ENCODE data around the gene PSMB11.
A peak's percentile ranks its signal among the peaks of the same experiment; 100 is the strongest.

Gene PSMB11

GRCh38 chr14:23058654-23059504 lies 16.9 kb downstream of the PSMB11 start:
- no peak for DNase-seq (ENCODE audit: low spot score)

- DNase-seq (ENCODE audit: low spot score) = no peak
Measured at GRCh38 chr14:23060536-23061260, 18.7 kb downstream of the PSMB11 start.

- DNase-seq (ENCODE audit: low spot score) = no peak
Measured at GRCh38 chr14:23062002-23062401, 20.0 kb downstream of the PSMB11 start.

GRCh38 chr14:23063601-23064000 lies 21.6 kb downstream of the PSMB11 start:
- no peak for DNase-seq (ENCODE audit: low spot score)

GRCh38 chr14:23066368-23066767 lies 24.4 kb downstream of the PSMB11 start:
- no peak for DNase-seq (ENCODE audit: low spot score)

GRCh38 chr14:23066855-23067744 lies 25.1 kb downstream of the PSMB11 start:
- DNase-seq (ENCODE audit: low spot score) = no peak

- DNase-seq (ENCODE audit: low spot score) = no peak
Measured at GRCh38 chr14:23067847-23068788, 26.1 kb downstream of the PSMB11 start.

GRCh38 chr14:23068789-23069412 lies 26.9 kb downstream of the PSMB11 start:
- peak; percentile 85 for DNase-seq (ENCODE audit: low spot score)

- no peak for DNase-seq (ENCODE audit: low spot score)
Measured at GRCh38 chr14:23069413-23069806, 27.4 kb downstream of the PSMB11 start.

- no peak for DNase-seq (ENCODE audit: low spot score)
Measured at GRCh38 chr14:23070262-23071129, 28.5 kb downstream of the PSMB11 start.

- peak; percentile 76 for DNase-seq (ENCODE audit: low spot score)
Measured at GRCh38 chr14:23071244-23071920, 29.4 kb downstream of the PSMB11 start.

GRCh38 chr14:23071921-23072539 lies 30.0 kb downstream of the PSMB11 start:
- DNase-seq (ENCODE audit: low spot score) = no peak

- no peak for DNase-seq (ENCODE audit: low spot score)
Measured at GRCh38 chr14:23074906-23075305, 32.9 kb downstream of the PSMB11 start.

- peak; percentile 53 for DNase-seq (ENCODE audit: low spot score)
Measured at GRCh38 chr14:23076785-23077408, 34.9 kb downstream of the PSMB11 start.

- DNase-seq (ENCODE audit: low spot score) = no peak
Measured at GRCh38 chr14:23077962-23078361, 36.0 kb downstream of the PSMB11 start.

- no peak for DNase-seq (ENCODE audit: low spot score)
Measured at GRCh38 chr14:23078692-23079116, 36.7 kb downstream of the PSMB11 start.

- no peak for DNase-seq (ENCODE audit: low spot score)
Measured at GRCh38 chr14:23079716-23080115, 37.7 kb downstream of the PSMB11 start.

- DNase-seq (ENCODE audit: low spot score) = no peak
Measured at GRCh38 chr14:23080474-23080873, 38.5 kb downstream of the PSMB11 start.
